HG02610 (cell line): Measurements from ENCODE around the gene RASA3.

Experiments
- ATAC-seq: cut with Tn5 transposase; IDR thresholded peaks from one replicate; pipeline ENCODE4 v1.9.1; 2021; ENCODE audit warnings: mild to moderate bottlenecking, moderate library complexity; ENCODE audit not compliant: unreplicated experiment

The RASA3 gene

DNA sequence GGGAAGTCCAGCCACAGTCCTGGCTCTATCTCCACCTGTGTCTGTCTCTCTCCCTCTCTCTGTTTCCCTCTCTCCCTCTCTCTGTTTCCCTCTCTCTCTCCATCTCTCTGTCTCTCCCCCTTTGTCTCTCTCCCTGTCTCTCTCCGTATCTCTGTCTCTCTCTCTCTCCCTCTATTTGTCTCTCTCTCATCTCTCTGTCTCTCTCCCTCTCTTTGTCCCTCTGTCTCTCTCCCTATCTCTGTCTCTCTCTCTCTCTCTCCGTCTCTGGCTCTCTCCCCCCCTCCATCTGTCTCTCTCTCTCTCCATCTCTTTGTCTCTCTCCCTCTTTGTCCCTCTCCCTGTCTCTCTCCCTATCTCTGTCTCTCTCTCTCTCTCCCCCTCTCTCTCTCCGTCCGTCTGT, 119.1 kb downstream of the RASA3 start:
- no peak for ATAC-seq

DNA sequence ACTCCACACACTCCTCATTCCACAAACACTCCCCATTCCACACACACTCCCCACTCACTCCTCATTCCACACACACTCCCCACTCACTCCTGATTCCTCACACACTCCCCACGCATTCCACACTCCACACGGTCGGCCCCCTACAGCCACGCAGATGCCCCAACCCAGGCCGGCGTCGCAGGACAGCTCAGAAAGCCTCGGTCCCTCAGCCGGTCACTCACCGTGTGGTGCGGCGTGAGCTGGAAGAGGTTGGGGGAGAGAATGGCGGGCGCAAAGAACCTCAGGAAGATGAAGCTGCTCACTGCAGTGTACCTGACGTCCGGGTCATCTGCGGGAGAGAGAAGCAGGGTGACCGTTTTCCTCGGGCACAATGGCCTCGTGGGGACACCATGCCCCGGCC, 119.5 kb downstream of the RASA3 start:
- no peak for ATAC-seq

DNA sequence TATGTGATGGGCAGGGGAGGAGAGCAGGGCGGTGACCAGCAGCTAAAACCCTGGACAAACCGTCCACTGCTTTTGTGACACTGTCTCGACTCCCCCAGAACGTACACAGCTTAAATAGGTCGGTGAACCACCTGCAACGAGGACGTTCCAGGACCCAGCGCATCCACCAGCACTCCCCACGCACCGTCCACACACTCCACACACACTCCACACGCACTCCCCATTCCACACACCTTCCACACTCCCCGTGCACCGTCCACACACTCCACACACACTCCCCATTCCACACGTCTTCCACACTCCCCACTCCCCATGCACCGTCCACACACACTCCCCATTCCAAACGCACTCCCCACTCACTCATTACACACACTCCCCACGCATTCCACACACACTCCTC, 120.3 kb downstream of the RASA3 start:
- ATAC-seq, result no peak

DNA sequence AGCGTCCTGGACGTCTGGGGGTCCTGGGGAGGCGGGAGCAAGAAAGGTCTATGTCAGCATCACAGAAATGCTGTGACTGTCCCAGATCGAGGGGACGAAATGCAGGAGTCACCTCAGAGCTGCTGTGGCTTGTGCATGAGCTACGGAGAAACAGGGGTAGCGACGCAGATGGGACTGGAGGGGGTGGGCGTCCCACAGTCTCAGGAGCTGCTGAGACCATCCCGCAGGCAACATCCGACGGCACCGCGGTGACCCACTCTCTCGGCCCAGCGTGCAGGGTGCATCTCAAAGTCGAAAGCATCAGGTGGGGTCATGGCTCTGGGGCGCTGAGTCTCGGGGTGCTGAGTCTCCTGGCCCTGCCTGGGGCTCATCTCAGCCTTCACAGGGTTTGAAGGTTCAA, 121.2 kb downstream of the RASA3 start:
- ATAC-seq, result no peak

DNA sequence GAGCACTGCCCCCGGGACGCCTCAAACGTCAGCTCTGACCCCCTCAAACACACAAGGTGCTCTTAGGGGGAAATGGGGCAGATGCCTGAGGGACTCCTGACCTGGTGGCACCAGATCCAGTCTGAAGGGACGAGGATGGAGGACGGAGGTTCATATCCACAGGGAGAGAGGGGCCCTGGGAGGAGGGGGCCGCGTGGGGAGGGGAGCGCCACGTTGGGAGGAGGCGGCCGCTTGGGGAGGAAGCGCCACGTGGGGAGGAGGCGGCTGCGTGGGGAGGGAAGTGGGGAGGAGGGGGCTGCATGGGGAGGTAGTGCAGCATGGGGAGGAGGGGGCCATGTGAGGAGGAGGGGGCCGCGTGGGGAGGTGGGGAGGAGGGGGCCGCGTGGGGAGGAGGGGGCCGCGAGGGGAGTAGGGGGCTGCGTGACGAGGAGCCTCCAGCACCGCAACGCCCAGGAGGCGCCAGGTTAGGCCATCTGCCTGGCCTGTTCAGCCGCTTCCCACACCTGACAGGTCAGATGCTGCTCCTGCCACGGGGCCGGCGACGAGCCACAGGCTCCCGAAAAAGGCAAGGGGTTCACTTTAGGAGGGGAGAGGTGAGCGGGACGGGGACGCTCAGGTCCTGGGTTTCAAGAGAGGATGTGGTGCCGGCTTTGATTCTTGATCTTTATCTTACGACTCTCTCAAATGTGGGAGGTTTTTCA, 121.9 kb downstream of the RASA3 start:
- no peak for ATAC-seq

DNA sequence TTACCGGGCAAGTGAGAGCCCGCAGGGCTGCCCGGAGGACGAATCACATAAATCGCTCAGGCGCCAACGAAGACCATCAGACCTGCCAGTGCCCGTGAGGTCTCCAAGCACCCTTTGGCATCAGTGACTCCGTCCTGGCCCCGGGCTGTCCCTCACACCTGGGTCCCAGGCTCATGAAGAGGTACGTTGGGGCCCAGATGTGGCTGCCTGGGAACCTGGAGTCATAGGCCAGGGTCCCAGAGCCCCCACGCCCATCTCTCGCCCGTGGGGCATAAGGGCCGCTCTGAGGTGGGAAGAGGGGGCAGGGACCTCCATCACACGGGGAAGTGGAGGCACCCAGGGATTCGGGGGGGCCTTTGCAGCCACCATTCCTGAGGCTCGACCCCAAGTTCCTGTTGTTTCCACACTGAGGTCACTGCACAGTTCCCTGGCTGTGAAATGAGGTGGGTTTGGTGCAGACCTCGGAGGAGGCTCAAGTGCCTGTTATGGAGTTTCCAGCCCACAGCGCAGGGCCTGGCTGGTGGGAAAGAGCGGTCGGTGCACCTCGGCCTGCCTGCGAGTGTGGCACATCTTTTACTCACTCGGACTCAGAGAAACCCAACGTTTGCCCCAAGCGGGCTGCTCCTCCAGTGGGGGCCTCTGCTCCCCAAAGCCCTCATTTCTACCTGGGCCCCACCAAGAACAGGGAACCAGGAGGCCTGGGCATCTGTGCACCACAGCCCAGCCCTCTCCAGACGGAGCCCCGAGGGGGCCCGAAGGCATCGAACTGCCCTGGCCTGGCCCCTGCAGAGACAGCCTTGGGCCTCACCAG, 122.6 kb downstream of the RASA3 start:
- ATAC-seq, result no peak

DNA sequence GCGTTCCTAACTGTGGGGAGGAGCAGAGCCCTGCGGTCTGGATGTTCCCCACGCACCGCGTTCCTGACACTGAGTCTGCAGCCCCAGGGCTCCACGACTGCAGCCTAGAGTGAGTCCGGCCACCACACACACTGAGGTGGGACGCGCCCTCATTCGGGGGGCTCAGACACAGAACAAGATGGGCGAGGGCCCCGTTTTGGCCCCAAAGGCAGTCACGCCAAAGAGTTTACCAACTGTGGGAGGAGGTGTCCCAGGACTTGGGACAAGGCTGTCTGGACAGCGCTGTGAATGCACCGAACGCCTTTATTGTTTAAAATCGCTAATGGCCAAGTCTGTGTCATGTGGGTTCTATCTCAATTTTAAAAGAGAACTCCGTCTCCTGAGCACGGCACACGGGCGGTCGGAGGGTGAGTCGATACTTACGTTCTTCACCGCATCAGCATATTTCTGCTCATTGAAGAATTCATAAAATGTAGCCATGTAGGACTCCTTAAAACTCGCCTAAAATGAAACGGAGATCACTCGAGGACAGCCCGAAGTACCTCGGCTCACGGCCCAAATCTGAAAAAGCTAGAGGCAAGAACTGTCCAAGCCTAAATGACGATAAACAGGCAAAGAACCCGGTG, 123.3 kb downstream of the RASA3 start:
- ATAC-seq, result no peak

DNA sequence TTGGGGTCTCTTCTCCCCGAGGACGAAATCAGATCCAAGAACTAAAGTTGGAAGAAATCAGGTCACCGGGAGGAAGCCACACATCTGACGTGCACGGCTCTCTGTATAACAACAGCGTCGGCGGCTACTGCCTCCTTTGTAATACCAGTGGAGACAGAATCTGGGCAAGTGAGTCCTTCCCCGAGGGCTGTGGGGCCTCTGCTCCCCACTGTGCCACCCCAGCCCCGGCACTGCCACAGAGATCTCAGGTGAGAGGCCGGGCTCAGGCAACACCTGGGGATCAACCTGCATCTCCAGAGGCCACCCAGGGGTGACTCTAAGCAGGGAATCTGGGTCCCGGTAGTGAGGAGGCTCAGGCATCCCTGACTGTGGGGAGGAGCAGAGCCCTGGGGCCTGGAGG, 124.9 kb downstream of the RASA3 start:
- no peak for ATAC-seq

DNA sequence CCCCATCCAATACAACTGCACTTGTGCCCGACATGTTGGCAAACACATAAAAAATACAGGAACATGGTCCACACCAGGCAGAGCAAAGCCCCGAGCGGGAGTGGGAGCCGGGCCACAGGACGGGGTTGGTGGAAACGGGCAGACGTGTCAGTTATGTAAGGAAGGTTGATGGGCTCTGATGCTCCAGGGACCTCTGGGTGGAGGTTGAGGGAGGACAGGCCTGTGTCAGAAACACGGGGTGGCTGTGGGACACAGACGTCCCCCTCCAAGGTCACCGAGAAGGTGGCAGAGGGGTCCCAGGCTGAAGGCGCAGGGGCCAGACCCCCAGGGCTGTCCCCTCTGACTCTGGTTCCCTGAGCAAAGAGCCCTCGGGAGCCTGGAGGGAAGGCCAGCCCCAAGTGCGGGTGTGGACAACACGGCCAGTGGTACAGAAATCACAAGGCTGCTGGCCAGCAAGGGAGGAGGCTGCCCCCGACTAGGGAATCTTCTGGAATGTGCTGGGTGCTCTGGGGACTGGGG, 127.2 kb downstream of the RASA3 start:
- ATAC-seq, result no peak

DNA sequence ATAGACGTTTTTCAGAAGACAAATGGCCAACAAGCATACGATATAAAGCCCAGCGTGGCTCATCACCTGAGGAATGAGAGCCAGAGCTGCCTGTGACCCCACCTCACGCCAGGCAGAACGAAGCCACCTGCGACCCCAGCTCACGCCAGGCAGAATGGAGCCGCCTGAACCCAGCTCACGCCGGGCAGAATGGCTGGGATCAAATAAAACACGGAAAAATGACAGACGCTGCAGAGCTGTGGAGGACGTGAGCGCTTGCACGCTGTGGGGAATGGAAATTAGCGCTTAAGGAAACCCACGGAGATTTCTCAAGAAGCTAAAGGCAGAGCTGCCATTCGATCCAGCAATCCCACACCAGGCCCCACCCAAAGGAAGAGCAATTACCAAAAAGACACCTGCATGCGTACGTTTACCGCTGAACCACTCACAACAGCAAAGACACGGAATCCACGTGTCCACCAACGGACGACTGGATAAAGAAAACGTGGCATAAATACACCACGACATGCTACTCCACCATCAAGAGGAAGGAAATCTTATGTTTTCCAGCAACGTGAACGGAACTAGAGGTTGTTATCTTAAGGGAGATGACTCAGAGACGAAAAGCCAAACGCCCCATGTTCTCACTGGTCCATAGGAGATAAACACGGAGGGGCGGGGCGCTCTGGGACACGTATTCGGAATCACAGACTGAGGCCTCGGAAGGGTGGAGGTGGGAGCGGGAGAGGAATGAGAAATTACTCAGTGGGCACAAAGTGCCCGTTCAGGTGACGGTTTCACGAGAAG, 127.8 kb downstream of the RASA3 start:
- no peak for ATAC-seq

DNA sequence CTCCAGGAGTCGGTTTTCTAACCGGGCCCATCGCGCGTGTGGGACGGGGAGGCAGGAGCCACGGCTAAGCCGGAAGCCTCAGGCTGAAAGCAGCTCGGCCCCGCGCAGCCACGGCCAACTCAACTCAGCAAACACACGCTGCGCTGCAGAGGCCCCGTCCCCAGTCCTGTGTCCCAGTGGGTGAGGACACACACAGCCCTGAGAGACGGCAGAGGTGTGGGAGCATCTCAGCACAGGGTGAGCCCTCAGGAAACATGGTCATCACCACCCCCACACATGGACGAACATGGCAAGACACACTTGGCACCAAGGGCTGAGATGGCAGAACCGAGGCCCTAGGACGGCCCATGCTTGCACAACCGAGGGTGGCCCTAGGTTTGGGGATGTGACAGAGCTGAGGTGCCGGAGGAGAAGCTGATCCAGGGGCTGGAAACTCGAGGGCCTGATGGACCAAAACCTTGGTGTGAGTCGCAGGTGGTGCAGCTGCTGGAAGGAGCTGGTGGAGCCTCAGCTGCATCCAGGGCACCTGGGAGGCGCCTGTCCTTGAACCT, 129.6 kb downstream of the RASA3 start:
- ATAC-seq, result no peak

DNA sequence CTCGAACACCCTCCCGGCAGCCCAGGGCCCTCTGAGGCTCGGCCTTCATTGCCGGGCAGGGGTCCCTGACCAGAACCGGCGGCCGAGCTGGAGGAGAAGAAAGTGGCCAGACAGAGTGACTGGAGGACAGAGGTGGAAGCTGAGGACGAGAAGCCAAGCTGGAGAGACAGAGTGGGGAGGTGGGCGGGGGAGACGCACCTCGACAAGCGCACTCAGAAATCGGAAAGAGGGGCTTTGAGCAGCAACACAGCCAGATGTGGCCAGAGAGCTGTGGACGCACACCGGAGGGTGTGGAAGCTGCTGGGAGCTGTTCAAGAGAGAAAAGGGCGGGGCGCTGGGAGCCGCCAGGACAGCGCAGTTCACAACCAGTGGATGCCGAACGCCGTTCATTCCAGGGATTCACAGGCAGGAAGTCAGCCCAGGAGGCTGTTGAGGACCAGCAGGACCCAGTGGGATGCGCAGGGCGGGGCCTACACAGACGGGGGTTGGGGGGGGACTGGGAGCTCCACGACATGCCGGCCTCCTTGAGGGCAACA, 130.3 kb downstream of the RASA3 start:
- ATAC-seq, result no peak

DNA sequence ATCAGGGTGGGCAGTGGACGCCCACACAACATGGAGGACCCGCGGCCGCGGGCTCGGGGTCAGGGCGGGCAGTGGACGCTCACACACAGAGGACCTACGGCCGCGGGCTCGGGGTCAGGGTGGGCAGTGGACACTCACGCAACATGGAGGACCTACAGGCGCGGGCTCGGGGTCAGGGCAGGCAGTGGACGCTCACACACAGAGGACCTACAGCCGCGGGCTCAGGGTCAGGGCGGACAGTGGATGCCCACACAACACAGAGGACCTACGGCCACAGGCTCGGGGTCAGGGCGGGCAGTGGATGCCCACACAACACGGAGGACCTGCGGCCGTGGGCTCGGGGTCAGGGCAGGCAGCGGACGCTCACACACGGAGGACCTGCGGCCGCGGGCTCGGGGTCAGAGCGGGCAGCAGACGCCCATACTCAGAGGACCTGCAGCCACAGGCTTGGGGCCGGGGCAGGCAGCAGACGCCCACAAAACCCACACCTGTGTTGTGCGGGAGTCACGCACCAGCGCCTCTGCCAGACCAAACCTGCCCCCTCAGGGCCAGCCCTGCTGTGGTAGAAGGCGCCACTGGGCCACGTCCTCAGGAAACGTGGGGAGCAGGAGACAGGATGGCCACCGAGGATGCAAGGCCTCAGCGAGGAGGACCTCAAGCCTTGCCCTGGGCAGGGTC, 131.0 kb downstream of the RASA3 start:
- no peak for ATAC-seq

DNA sequence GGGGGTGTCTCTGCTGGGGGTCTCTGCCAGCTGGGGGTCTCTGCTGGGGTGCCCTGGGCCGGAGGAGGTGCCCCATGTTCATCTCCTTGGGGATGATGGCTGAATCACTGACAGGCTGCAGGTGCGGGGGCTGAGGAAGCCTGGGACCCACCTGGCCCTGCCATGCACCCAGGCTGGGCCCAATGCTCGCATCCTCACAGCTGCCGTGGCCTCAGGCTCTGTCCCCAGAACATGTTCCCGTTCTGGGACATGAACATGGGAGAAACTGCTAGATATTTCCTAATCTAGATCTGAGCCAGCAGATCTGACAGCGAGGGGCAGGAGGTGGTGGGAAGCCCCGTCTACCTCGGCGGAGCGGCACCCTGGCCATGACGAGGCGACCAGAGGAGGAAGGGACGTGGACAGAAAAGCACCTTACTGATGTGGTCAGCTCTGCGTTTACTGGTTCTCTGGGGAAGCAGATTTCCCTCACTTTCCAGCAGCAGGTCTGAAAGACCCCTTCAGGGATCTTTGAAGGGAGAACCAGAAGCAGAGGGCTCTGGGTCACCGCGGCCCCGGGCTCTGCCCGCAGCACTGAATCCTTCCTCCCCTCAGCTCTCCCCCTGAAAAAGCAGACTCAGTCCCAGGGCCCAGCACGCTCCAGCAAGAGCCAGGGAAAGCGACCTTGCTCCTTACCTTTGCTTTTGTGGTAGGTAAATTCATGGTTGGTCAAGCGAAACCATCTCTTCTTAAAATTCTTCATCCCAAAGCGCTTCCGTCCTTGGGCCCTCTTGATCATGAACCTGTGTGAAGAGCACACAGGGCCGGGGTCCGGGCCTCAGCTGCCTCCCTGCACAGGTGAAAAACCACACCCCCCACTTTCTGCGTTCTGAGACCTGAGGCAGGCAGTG, 132.0 kb downstream of the RASA3 start:
- ATAC-seq, result no peak

DNA sequence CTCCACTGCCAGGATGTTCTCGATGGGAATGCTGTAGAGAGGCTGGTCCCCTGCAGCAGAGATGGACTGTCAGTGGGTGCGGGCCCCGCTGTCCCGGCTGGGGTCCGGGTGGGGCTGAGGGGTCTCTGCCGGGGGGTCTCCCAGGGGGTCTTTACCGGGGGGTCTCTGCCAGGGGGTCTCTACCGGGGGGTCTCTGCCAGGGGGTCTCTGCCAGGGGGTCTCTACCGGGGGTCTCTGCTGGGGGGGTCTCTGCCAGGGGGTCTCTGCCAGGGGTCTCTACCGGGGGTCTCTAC, 132.9 kb downstream of the RASA3 start:
- ATAC-seq, result no peak

DNA sequence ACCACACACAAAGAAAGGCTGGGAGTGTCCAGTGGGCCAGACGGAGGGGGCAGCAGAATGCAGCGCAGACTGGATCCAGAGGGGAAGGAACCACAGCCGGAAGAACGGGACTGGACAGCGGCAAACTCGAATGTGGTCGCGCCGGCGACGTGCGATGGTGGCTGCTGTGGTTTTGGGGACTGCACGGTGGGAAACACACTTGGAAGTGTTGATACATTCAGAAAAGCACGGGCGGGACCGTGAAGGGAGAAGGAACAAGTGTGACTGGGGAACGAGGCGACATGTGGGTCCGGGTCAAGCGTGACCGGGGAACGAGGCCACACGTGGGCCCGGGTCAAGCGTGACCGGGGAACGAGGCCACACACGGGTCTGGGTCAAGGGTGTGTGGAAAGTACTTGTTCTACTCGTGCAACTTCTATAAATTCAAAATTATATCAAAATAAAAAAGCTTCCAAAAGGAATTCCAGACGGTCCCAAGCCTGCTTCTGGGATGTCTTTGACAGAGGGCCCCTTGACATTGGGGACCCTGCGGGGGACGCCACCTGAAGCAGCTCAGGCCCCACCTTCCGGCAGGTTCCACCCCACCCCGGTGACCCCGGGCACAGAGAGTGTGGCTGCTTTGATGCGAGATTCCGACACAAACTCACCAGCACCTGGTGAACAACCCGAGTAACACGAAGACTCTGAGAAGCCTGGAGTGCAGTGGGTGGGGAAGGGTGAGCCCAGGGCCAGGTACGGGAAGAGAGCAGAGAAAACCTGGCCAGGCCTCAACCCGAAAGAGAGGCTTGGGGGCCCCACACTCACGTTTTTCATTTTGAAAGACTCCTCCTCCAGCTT, 133.4 kb downstream of the RASA3 start:
- ATAC-seq, result no peak

DNA sequence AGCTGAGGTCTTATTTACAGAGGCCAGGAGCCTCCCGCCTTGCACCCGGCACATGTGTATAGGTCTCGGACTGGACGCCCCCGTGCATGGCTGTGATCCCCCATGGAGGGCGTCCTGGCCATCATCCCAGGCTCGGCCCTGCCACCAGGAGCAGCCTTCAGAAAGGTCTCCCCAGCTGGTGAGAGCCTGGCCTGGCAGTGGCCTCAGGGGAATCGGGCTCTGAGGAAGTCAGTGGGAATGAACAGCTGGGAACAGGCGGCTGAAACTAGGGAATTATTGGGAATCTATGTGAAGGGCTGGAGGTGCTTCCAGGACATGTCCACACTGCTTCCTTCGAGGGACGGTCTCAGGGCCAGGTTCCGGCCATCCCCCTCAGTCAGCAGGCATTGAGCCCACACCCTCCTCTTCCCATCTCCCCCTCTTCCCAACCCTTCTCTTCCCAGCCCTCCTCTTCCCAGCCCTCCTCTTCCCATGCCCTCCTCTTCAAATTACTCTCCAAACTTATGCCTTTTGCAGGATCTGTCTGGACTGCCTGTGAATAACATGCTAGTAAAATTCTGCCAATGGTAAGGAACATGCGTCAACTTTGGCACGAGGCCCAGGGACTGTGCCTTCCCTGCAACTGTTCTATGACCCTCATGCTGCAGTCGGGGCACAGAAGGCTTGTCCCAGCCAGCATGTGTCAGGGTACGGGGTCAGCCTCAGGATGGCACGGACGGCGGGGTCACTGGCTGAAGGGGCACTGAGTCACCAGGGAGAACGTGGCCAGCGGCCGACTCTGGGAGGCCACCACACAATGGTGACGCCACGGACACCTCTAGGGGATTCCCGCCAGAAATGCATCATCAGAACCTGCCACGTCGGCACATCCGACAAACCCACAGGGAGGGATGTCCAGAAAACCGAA, 134.3 kb downstream of the RASA3 start:
- ATAC-seq, result no peak
